CD4-positive, CD25-positive, alpha-beta regulatory T cell (primary cell): ENCODE data around the gene DCPS. TPM values are rescaled to one million over a fixed set of nuclear protein-coding genes. Genes with fewer than 3 reads are reported as not detected.

Experiments
- ATAC-seq, 2 donors: fragments of 150-1000 bp; cut with Tn5 transposase; one replicate each; pipeline ENCODE4 v1.10.0; 2021; ENCODE audit warnings: low read depth in 2 of 2, moderate number of reproducible peaks in 2 of 2, moderate library complexity in 1 of 2
- DNase-seq, 3 donors: peaks; one replicate each; pipeline versions ENCODE4 v3.0.0 to v3.0.0-alpha.2; 2012 to 2022; ENCODE audit warnings: mixed read lengths in 1 of 3
- H3K27ac ChIP-seq: one replicate; pipeline ENCODE4 v1.7.0; 2013; ENCODE audit warnings: mild to moderate bottlenecking, low read length; ENCODE audit not compliant: insufficient read depth, poor library complexity, severe bottlenecking
- H3K27me3 ChIP-seq: one replicate; pipeline ENCODE4 v1.7.0; 2013; ENCODE audit warnings: low read length; ENCODE audit not compliant: control insufficient read depth, insufficient read depth
- H3K36me3 ChIP-seq: one replicate; pipeline ENCODE4 v1.7.0; 2013; ENCODE audit warnings: mild to moderate bottlenecking, low read length, moderate library complexity; ENCODE audit not compliant: control insufficient read depth, insufficient read depth
- H3K4me1 ChIP-seq: 2 replicates; pipeline ENCODE4 v1.7.0; 2013; ENCODE audit warnings: mild to moderate bottlenecking, low read length; ENCODE audit not compliant: insufficient read depth, control insufficient read depth, poor library complexity, severe bottlenecking
- H3K4me3 ChIP-seq: one replicate; pipeline ENCODE4 v1.7.0; 2013; ENCODE audit warnings: low read depth, mild to moderate bottlenecking, low read length, moderate library complexity
- H3K9me3 ChIP-seq, 2 experiments: 1 replicate in 1 of 2; 2 replicates in 1 of 2; pipeline ENCODE4 v1.7.0; 2013; ENCODE audit warnings: low read length in 2 of 2, mild to moderate bottlenecking in 1 of 2, moderate library complexity in 1 of 2; ENCODE audit not compliant: control insufficient read depth in 2 of 2
- H3K27ac Mint-ChIP-seq, 3 donors: one replicate each; pipeline ENCODE4 v1.8.0; 2020 to 2022; ENCODE audit warnings: mild to moderate bottlenecking in 3 of 3, mixed read lengths in 3 of 3, moderate library complexity in 2 of 3
- H3K27me3 Mint-ChIP-seq: one replicate; pipeline ENCODE4 v1.8.0; 2022; ENCODE audit warnings: mild to moderate bottlenecking, mixed read lengths
- H3K36me3 Mint-ChIP-seq: one replicate; pipeline ENCODE4 v1.8.0; 2020; ENCODE audit warnings: mixed read lengths
- H3K4me1 Mint-ChIP-seq, 4 donors: one replicate each; pipeline ENCODE4 v1.8.0; 2020 to 2022; ENCODE audit warnings: mixed read lengths in 4 of 4, mild to moderate bottlenecking in 1 of 4
- H3K4me3 Mint-ChIP-seq, 4 donors: one replicate each; pipeline ENCODE4 v1.8.0; 2020 to 2022; ENCODE audit warnings: mild to moderate bottlenecking in 4 of 4, mixed read lengths in 4 of 4, moderate library complexity in 3 of 4
- H3K9me3 Mint-ChIP-seq, 7 donors: one replicate each; pipeline ENCODE4 v1.8.0; 2020 to 2022; ENCODE audit warnings: mixed read lengths in 7 of 7, mild to moderate bottlenecking in 3 of 7, moderate library complexity in 2 of 7
- polyA plus RNA-seq, 4 donors: library from polyadenylated mRNA; unstranded; fragments of 300-500 nt; fragmentation: Illumina TruSeq; gene quantifications; one replicate each; pipeline ENCODE4 v1.2.3, GENCODE V29; 2021
- total RNA-seq: library from RNA; stranded (reverse); gene quantifications from one replicate; pipeline ENCODE4 v1.2.3, GENCODE V29; 2022

DCPS gene
- total and polyA plus RNA-seq, 5 donors from 2014 or later, result 18.1 to 57.6 (median 47.7) TPM

DNA sequence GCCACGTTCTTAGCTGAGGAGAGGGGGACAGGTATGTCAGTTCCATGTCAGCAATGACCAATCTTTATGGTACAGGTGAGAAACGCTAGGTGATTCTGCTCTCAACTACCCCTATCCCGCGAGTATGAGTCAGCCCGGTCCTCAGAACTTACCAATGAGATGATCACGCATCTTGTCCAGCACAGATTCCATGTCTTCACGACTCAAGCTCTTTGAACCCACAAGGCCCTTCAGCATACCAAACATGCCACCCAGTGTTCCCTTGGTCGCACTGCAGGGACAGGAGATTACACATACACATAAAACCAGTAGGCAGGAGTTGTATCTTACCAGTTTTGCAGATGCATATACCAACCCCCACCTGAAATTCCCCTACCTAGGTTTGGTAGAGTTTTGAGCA, 38.0 kb upstream of the DCPS start:
- H3K27me3 Mint-ChIP-seq, result no peaks in the 10 kb centered on the region
- H3K4me3 Mint-ChIP-seq, result peak overlapping the region; percentile 18 to 97 (median 46)
- no peak overlapping the region for H3K27ac ChIP-seq
- peaks cover 21% of the 10 kb centered on the region for H3K4me1 ChIP-seq
- H3K27me3 ChIP-seq, result no peaks in the 10 kb centered on the region
- no peak overlapping the region for H3K4me3 ChIP-seq
- H3K36me3 Mint-ChIP-seq, result peaks cover 44% of the 10 kb centered on the region
- H3K9me3 Mint-ChIP-seq, result no peaks in the 10 kb centered on the region
- ATAC-seq (no peak), DNase-seq (no peak)
- H3K36me3 ChIP-seq, result peaks cover 66% of the 10 kb centered on the region
- H3K27ac Mint-ChIP-seq, result peak overlapping the region in 1 of 3 donors; percentile 99
- no peaks in the 10 kb centered on the region for H3K9me3 ChIP-seq
- peaks cover 11 to 48% (median 37%) of the 10 kb centered on the region in 4 donors for H3K4me1 Mint-ChIP-seq

GRCh38 chr11:126267650-126268049, 36.2 kb upstream of the DCPS start:
- Mint-ChIP-seq H3K27ac (peak overlapping the region; percentile 95 to 100 (median 99)), H3K36me3 (peaks cover 44% of the 10 kb centered on the region)
- H3K36me3 ChIP-seq, result peaks cover 48% of the 10 kb centered on the region

GRCh38 chr11:126268361-126268707, 35.5 kb upstream of the DCPS start:
- Histone ChIP-seq H3K4me3 (peak overlapping the region; percentile 98), H3K9me3 (no peaks in the 10 kb centered on the region), H3K36me3 (peaks cover 45% of the 10 kb centered on the region), H3K27ac (peak overlapping the region; percentile 89), H3K4me1 (peaks cover 21% of the 10 kb centered on the region), H3K27me3 (no peaks in the 10 kb centered on the region)
- Mint-ChIP-seq H3K9me3 (no peaks in the 10 kb centered on the region), H3K27me3 (no peaks in the 10 kb centered on the region), H3K4me1 (peaks cover 6 to 52% (median 37%) of the 10 kb centered on the region in 4 donors), H3K27ac (peak overlapping the region; percentile 95 to 100 (median 99)), H3K4me3 (peak overlapping the region; percentile 93 to 100 (median 98)), H3K36me3 (peaks cover 40% of the 10 kb centered on the region)
- ATAC-seq, result no peak
- DNase-seq, result no peak

More at GRCh38 chr11:126267650-126268049, 36.2 kb upstream of the DCPS start:
- Histone ChIP-seq H3K9me3 (no peaks in the 10 kb centered on the region), H3K27me3 (no peaks in the 10 kb centered on the region), H3K4me1 (peaks cover 21% of the 10 kb centered on the region), H3K4me3 (peak overlapping the region; percentile 98), H3K27ac (peak overlapping the region; percentile 89)
- ATAC-seq (no peak), DNase-seq (no peak)
- H3K4me3 Mint-ChIP-seq, result peak overlapping the region; percentile 93 to 100 (median 98)
- H3K27me3 Mint-ChIP-seq, result no peaks in the 10 kb centered on the region
- no peaks in the 10 kb centered on the region for H3K9me3 Mint-ChIP-seq
- peaks cover 11 to 50% (median 37%) of the 10 kb centered on the region in 4 donors for H3K4me1 Mint-ChIP-seq

DNA sequence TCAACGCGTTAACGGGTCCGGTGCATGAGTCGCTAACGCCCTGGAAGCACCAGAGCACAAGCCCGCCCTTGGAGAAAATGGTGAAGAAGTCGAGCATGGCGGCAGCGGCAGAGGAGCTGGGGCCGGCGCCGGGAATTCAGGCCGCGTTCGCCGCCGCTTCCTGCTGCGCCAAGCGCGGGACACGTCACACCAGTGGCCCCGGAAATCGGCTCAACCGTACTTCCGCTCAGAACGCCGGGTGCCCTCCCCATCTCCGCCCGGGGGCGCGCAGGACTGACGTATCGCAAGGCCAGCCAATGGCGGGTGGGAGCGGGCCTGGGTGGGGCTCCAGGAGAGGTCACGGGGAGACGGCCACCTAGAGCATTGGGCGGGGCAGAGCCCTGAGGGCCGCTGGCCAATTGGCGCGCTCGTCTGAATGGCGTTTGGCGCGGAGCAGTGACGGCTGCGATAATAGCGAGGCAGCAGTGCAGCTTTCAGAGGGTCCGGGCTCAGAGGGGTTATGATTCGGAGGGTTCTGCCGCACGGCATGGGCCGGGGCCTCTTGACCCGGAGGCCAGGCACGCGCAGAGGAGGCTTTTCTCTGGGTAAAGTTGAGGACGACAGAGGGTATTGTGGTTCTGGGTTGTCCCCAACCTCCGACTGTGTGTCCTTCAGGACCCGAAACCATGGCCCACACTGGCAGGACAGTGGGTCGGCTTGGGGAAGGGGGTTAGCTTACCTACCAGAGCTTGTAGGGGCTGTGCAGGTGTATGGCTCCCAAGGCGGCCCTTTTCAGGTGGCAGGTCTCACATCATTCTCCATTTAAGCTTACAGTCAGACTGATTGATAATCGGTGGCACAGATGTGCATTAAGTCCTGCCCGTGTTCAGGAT, 34.9 kb upstream of the DCPS start, which contains the start of the genes FOXRED1 and SRPRA:
Gene FOXRED1, plus strand, starts transcription at position 447 of the 872 bp plus-strand sequence. Its CDS starts 53 bp downstream, at position 500.
Gene SRPRA, minus strand, starts transcription at position 188 of the 872 bp plus-strand sequence. Its CDS starts 91 bp downstream, at position 97.
- peaks cover 6 to 50% (median 35%) of the 10 kb centered on the region in 4 donors for H3K4me1 Mint-ChIP-seq
- peaks cover 37% of the 10 kb centered on the region for H3K36me3 Mint-ChIP-seq
- ATAC-seq (peak; percentile 99), DNase-seq (peak; percentile 100)
- peaks cover 21% of the 10 kb centered on the region for H3K4me1 ChIP-seq
- H3K4me3 ChIP-seq, result peak within 1 kb of the TSS; percentile 98
- H3K9me3 ChIP-seq, result no peaks in the 10 kb centered on the region
- no peaks in the 10 kb centered on the region for H3K27me3 ChIP-seq
- H3K27ac Mint-ChIP-seq, result peak within 1 kb of the TSS; percentile 95 to 100 (median 99)
- no peaks in the 10 kb centered on the region for H3K27me3 Mint-ChIP-seq
- peak within 1 kb of the TSS; percentile 89 for H3K27ac ChIP-seq
- H3K4me3 Mint-ChIP-seq, result peak within 1 kb of the TSS; percentile 93 to 100 (median 98)
- no peaks in the 10 kb centered on the region for H3K9me3 Mint-ChIP-seq
- H3K36me3 ChIP-seq, result peaks cover 45% of the 10 kb centered on the region

DNA sequence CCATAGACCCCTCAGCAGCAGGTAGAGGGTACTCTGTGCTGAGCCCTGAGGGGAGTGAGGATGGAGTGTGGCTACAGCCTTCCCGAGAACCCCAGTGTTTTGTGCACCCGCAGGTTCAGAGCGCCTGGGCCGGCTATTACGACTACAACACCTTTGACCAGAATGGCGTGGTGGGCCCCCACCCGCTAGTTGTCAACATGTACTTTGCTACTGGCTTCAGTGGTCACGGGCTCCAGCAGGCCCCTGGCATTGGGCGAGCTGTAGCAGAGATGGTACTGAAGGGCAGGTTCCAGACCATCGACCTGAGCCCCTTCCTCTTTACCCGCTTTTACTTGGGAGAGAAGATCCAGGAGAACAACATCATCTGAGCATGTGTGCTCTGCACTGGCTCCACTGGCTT, 26.5 kb upstream of the DCPS start:
- Histone ChIP-seq H3K27ac (no peak overlapping the region), H3K9me3 (no peaks in the 10 kb centered on the region), H3K36me3 (peaks cover 25% of the 10 kb centered on the region), H3K27me3 (no peaks in the 10 kb centered on the region), H3K4me3 (no peak overlapping the region), H3K4me1 (peaks cover 5% of the 10 kb centered on the region)
- no peaks in the 10 kb centered on the region for H3K27me3 Mint-ChIP-seq
- DNase-seq (no peak), ATAC-seq (no peak)
- no peak overlapping the region for H3K27ac Mint-ChIP-seq
- peaks cover 27% of the 10 kb centered on the region for H3K36me3 Mint-ChIP-seq
- H3K4me1 Mint-ChIP-seq, result peaks cover 0 to 35% (median 6%) of the 10 kb centered on the region in 4 donors
- peaks cover 0 to 1% (median 0%) of the 10 kb centered on the region in 7 donors for H3K9me3 Mint-ChIP-seq
- no peak overlapping the region for H3K4me3 Mint-ChIP-seq

DNA sequence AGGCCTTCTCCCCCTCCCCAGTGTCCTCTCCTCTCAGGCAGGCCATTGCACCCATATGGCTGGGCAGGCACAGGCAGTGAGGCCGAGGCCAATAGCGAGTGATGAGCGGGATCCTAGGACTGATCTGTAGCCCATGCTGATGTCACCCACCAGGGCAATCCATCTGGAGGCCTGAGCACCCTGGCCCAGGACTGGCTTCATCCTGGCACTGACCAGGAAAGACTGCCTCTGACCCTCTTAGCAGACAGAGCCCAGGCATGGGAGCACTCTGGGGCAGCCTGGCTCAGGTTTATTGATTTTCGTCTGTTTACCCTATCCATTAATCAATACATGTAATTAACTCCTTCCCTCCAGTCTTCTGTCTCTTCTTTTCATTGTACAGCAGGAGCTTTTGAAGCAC, 26.1 kb upstream of the DCPS start:
- H3K27ac Mint-ChIP-seq, result no peak overlapping the region
- H3K4me1 ChIP-seq, result peaks cover 8% of the 10 kb centered on the region
- no peaks in the 10 kb centered on the region for H3K27me3 Mint-ChIP-seq
- peaks cover 0 to 1% (median 0%) of the 10 kb centered on the region in 7 donors for H3K9me3 Mint-ChIP-seq
- H3K4me3 ChIP-seq, result no peak overlapping the region
- peak overlapping the region in 1 of 4 donors; percentile 28 for H3K4me3 Mint-ChIP-seq
- H3K36me3 Mint-ChIP-seq, result peaks cover 23% of the 10 kb centered on the region
- H3K27ac ChIP-seq, result no peak overlapping the region
- DNase-seq (no peak), ATAC-seq (no peak)
- H3K27me3 ChIP-seq, result no peaks in the 10 kb centered on the region
- no peaks in the 10 kb centered on the region for H3K9me3 ChIP-seq
- H3K36me3 ChIP-seq, result peaks cover 25% of the 10 kb centered on the region
- peaks cover 0 to 34% (median 8%) of the 10 kb centered on the region in 4 donors for H3K4me1 Mint-ChIP-seq

DNA sequence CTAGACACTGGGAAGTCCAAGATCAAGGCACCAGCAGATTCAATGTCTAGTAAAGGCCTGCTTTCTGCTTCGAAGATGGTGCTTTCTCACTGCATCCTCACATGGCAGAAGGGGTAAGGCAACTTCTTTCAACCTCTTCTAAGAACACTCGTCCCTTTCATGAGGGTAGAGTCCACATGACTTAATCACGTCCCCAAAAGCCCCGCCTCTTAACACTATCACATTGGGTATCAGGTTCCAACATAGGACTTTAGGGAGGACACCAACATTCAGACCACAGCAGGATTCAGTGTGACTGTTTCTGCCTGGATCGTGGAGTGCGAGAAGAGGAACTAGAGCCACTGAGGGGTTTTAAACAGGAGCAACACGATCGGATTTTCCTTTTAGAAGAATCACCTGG, 24.7 kb upstream of the DCPS start:
- Mint-ChIP-seq H3K9me3 (peaks cover 0 to 1% (median 0%) of the 10 kb centered on the region in 7 donors), H3K4me3 (peak overlapping the region in 3 of 4 donors; percentile 29 to 76 (median 68)), H3K36me3 (peaks cover 17% of the 10 kb centered on the region), H3K27me3 (no peaks in the 10 kb centered on the region), H3K4me1 (peaks cover 0 to 42% (median 13%) of the 10 kb centered on the region in 4 donors), H3K27ac (peak overlapping the region; percentile 20 to 75 (median 74))
- H3K4me1 ChIP-seq, result peaks cover 17% of the 10 kb centered on the region
- ATAC-seq (no peak), DNase-seq (no peak)
- no peak overlapping the region for H3K4me3 ChIP-seq
- H3K27ac ChIP-seq, result no peak overlapping the region
- no peaks in the 10 kb centered on the region for H3K27me3 ChIP-seq
- H3K9me3 ChIP-seq, result no peaks in the 10 kb centered on the region
- H3K36me3 ChIP-seq, result peaks cover 12% of the 10 kb centered on the region
